Activated effector memory CD4-positive, alpha-beta T cell treated with Interleukin-2 at 50 U/mL for 16 hours (primary cell): ENCODE data around the gene KISS1R.

Experiments
- DNase-seq: peaks from one replicate; pipeline ENCODE4 v3.0.0-alpha.2; 2020

The KISS1R gene

GRCh38 chr19:925087-925525 lies 8.0 kb downstream of the KISS1R start:
- no peak for DNase-seq

GRCh38 chr19:925526-926322 lies 8.6 kb downstream of the KISS1R start, which contains the start of gene ARID3A:
ARID3A (plus strand) TSS chr19:926035; CDS start chr19:929529, 3,494 bp downstream.
- DNase-seq, result peak; percentile 70

- no peak for DNase-seq
Observed at GRCh38 chr19:926323-926588, 9.1 kb downstream of the KISS1R start.

- no peak for DNase-seq
Observed at GRCh38 chr19:926589-927350, 9.6 kb downstream of the KISS1R start.

- DNase-seq, result no peak
Observed at GRCh38 chr19:927351-927779, 10.2 kb downstream of the KISS1R start.

- DNase-seq, result no peak
Observed at GRCh38 chr19:927780-928401, 10.8 kb downstream of the KISS1R start.

GRCh38 chr19:928471-929202 lies 11.5 kb downstream of the KISS1R start:
- no peak for DNase-seq

GRCh38 chr19:929203-929890 lies 12.2 kb downstream of the KISS1R start:
- DNase-seq, result no peak

GRCh38 chr19:929891-930258 lies 12.7 kb downstream of the KISS1R start:
- DNase-seq, result no peak

GRCh38 chr19:931860-932647 lies 14.9 kb downstream of the KISS1R start:
- no peak for DNase-seq

GRCh38 chr19:932648-933552 lies 15.8 kb downstream of the KISS1R start:
- DNase-seq, result peak; percentile 32

- no peak for DNase-seq
Observed at GRCh38 chr19:933553-933882, 16.4 kb downstream of the KISS1R start.

- no peak for DNase-seq
Observed at GRCh38 chr19:934197-934840, 17.2 kb downstream of the KISS1R start.

- DNase-seq, result no peak
Observed at GRCh38 chr19:934865-935479, 17.8 kb downstream of the KISS1R start.

GRCh38 chr19:936175-936546 lies 19.0 kb downstream of the KISS1R start:
- DNase-seq, result no peak

- DNase-seq, result no peak
Observed at GRCh38 chr19:937259-937694, 20.1 kb downstream of the KISS1R start.

- no peak for DNase-seq
Observed at GRCh38 chr19:938233-938923, 21.2 kb downstream of the KISS1R start.

- DNase-seq, result no peak
Observed at GRCh38 chr19:939439-939838, 22.3 kb downstream of the KISS1R start.

- no peak for DNase-seq
Observed at GRCh38 chr19:939922-940321, 22.8 kb downstream of the KISS1R start.
